Naive thymus-derived CD8-positive, alpha-beta T cell (primary cell): ENCODE results near the gene DDAH1. TPM values are rescaled to one million over a fixed set of nuclear protein-coding genes. Genes with fewer than 3 reads are reported as not detected.

Experiments
- ATAC-seq, 2 donors: fragments of 150-1000 bp; cut with Tn5 transposase in 1 of 2; sonication (Bioruptor Pico), chemical (Tn5 transposase) in 1 of 2; 1 replicate in 1 of 2; 2 replicates in 1 of 2; pipeline ENCODE4 v1.10.0; 2021; ENCODE audit warnings: mild to moderate bottlenecking in 2 of 2, moderate library complexity in 2 of 2
- POLR2A ChIA-PET: fragments of 350-600 bp; sonication (Branson Sonifier 250); formaldehyde crosslinking; loops from one replicate; lab custom pipeline; 2021; ENCODE audit warnings: antibody characterized with exemption; lab: Charles Lee
- DNase-seq, 10 donors: peaks; one replicate each; pipeline versions ENCODE4 v3.0.0 to v3.0.0-alpha.2; 2020 to 2022
- H3K27ac Mint-ChIP-seq, 10 donors: one replicate each; pipeline ENCODE4 v1.8.0; 2020 to 2022; ENCODE audit warnings: mild to moderate bottlenecking in 10 of 10, mixed read lengths in 10 of 10, moderate library complexity in 4 of 10, inconsistent platforms in 1 of 10
- H3K27me3 Mint-ChIP-seq, 5 donors: one replicate each; pipeline ENCODE4 v1.8.0; 2021 to 2022; ENCODE audit warnings: mixed read lengths in 5 of 5
- H3K36me3 Mint-ChIP-seq, 3 donors: one replicate each; pipeline ENCODE4 v1.8.0; 2020 to 2022; ENCODE audit warnings: mixed read lengths in 3 of 3, mild to moderate bottlenecking in 2 of 3, inconsistent platforms in 1 of 3
- H3K4me1 Mint-ChIP-seq, 4 donors: one replicate each; pipeline ENCODE4 v1.8.0; 2021 to 2022; ENCODE audit warnings: mixed read lengths in 4 of 4
- H3K4me3 Mint-ChIP-seq, 10 donors: one replicate each; pipeline ENCODE4 v1.8.0; 2020 to 2022; ENCODE audit warnings: mild to moderate bottlenecking in 10 of 10, mixed read lengths in 10 of 10, moderate library complexity in 6 of 10, inconsistent platforms in 1 of 10
- H3K9me3 Mint-ChIP-seq, 9 donors: one replicate each; pipeline ENCODE4 v1.8.0; 2020 to 2022; ENCODE audit warnings: mixed read lengths in 9 of 9, mild to moderate bottlenecking in 3 of 9, inconsistent platforms in 1 of 9, moderate library complexity in 1 of 9
- polyA plus RNA-seq, 3 donors: library from polyadenylated mRNA; unstranded; fragments of 300-500 nt; fragmentation: Illumina TruSeq; gene quantifications; one replicate each; pipeline ENCODE4 v1.2.3, GENCODE V29; 2021
- total RNA-seq, 8 experiments: library from RNA in 2 of 8; stranded (reverse) in 2 of 8; gene quantifications; one replicate each; pipeline ENCODE4 v1.2.3 and lab custom pipeline; 2021 to 2026

DDAH1 gene
- total and polyA plus RNA-seq, 5 experiments from 2014 or later, result not detected

- Mint-ChIP-seq H3K9me3 (no peaks in the 10 kb centered on the region), H3K36me3 (no peaks in the 10 kb centered on the region), H3K4me3 (no peak overlapping the region), H3K27ac (no peak overlapping the region), H3K27me3 (peaks cover 4 to 18% (median 11%) of the 10 kb centered on the region in 5 donors), H3K4me1 (no peaks in the 10 kb centered on the region)
- POLR2A ChIA-PET, result no interaction called here
- ATAC-seq (no peak), DNase-seq (no peak)
Measured at GRCh38 chr1:85374160-85374559, 90.8 kb downstream of the DDAH1 start.

- Mint-ChIP-seq H3K4me1 (no peaks in the 10 kb centered on the region), H3K4me3 (no peak overlapping the region), H3K27ac (no peak overlapping the region), H3K9me3 (no peaks in the 10 kb centered on the region), H3K36me3 (no peaks in the 10 kb centered on the region), H3K27me3 (peaks cover 4 to 18% (median 11%) of the 10 kb centered on the region in 5 donors)
- ATAC-seq (no peak), DNase-seq (no peak)
- POLR2A ChIA-PET, result no interaction called here
Measured at GRCh38 chr1:85373378-85373708, 91.6 kb downstream of the DDAH1 start.

GRCh38 chr1:85372683-85373377 is 92.1 kb downstream of the DDAH1 start:
- peaks cover 4 to 21% (median 13%) of the 10 kb centered on the region in 5 donors for H3K27me3 Mint-ChIP-seq
- POLR2A ChIA-PET, result no interaction called here
- ATAC-seq (no peak), DNase-seq (no peak)
- H3K4me1 Mint-ChIP-seq, result no peaks in the 10 kb centered on the region
- no peaks in the 10 kb centered on the region for H3K9me3 Mint-ChIP-seq
- H3K27ac Mint-ChIP-seq, result no peak overlapping the region
- H3K36me3 Mint-ChIP-seq, result no peaks in the 10 kb centered on the region
- H3K4me3 Mint-ChIP-seq, result no peak overlapping the region

GRCh38 chr1:85371021-85371420 is 93.9 kb downstream of the DDAH1 start:
- H3K4me3 Mint-ChIP-seq, result no peak overlapping the region
- no peaks in the 10 kb centered on the region for H3K9me3 Mint-ChIP-seq
- POLR2A ChIA-PET, result no interaction called here
- no peak for DNase-seq
- peaks cover 4 to 21% (median 10%) of the 10 kb centered on the region in 5 donors for H3K27me3 Mint-ChIP-seq
- H3K36me3 Mint-ChIP-seq, result no peaks in the 10 kb centered on the region
- no peak for ATAC-seq
- H3K4me1 Mint-ChIP-seq, result no peaks in the 10 kb centered on the region
- H3K27ac Mint-ChIP-seq, result no peak overlapping the region

- ATAC-seq, result no peak
- H3K27ac Mint-ChIP-seq, result no peak overlapping the region
- peaks cover 2 to 7% (median 3%) of the 10 kb centered on the region in 5 donors for H3K27me3 Mint-ChIP-seq
- no peak overlapping the region for H3K4me3 Mint-ChIP-seq
- DNase-seq, result no peak
- no peaks in the 10 kb centered on the region for H3K4me1 Mint-ChIP-seq
- H3K36me3 Mint-ChIP-seq, result no peaks in the 10 kb centered on the region
- no peaks in the 10 kb centered on the region for H3K9me3 Mint-ChIP-seq
- POLR2A ChIA-PET, result no interaction called here
Measured at GRCh38 chr1:85368073-85368770, 96.7 kb downstream of the DDAH1 start.

- Mint-ChIP-seq H3K9me3 (no peaks in the 10 kb centered on the region), H3K4me3 (no peak overlapping the region), H3K4me1 (no peaks in the 10 kb centered on the region), H3K27ac (no peak overlapping the region), H3K36me3 (no peaks in the 10 kb centered on the region), H3K27me3 (peaks cover 0 to 7% (median 2%) of the 10 kb centered on the region in 5 donors)
- POLR2A ChIA-PET, result no interaction called here
- DNase-seq, result no peak
- ATAC-seq, result no peak
Measured at GRCh38 chr1:85366391-85367170, 98.4 kb downstream of the DDAH1 start.

GRCh38 chr1:85365851-85366250 is 99.1 kb downstream of the DDAH1 start:
- ATAC-seq, result no peak
- H3K36me3 Mint-ChIP-seq, result no peaks in the 10 kb centered on the region

GRCh38 chr1:85363521-85363920 is 101.4 kb downstream of the DDAH1 start:
- Mint-ChIP-seq H3K36me3 (no peaks in the 10 kb centered on the region), H3K27ac (no peak overlapping the region), H3K27me3 (peaks cover 0 to 3% (median 2%) of the 10 kb centered on the region in 5 donors), H3K4me1 (no peaks in the 10 kb centered on the region), H3K4me3 (no peak overlapping the region), H3K9me3 (no peaks in the 10 kb centered on the region)
- ATAC-seq (no peak), DNase-seq (no peak)
- POLR2A ChIA-PET, result no interaction called here

More at GRCh38 chr1:85365851-85366250, 99.1 kb downstream of the DDAH1 start:
- Mint-ChIP-seq H3K4me1 (no peaks in the 10 kb centered on the region), H3K9me3 (no peaks in the 10 kb centered on the region), H3K27me3 (peaks cover 0 to 7% (median 2%) of the 10 kb centered on the region in 5 donors), H3K27ac (no peak overlapping the region), H3K4me3 (no peak overlapping the region)
- POLR2A ChIA-PET, result no interaction called here
- no peak for DNase-seq

- ATAC-seq, result no peak
- no peaks in the 10 kb centered on the region for H3K36me3 Mint-ChIP-seq
Measured at GRCh38 chr1:85363092-85363491, 101.9 kb downstream of the DDAH1 start.

GRCh38 chr1:85361606-85362296 is 103.2 kb downstream of the DDAH1 start:
- Mint-ChIP-seq H3K27me3 (peaks cover 0 to 2% (median 0%) of the 10 kb centered on the region in 5 donors), H3K36me3 (no peaks in the 10 kb centered on the region), H3K9me3 (no peaks in the 10 kb centered on the region), H3K4me3 (no peak overlapping the region), H3K4me1 (no peaks in the 10 kb centered on the region), H3K27ac (no peak overlapping the region)
- POLR2A ChIA-PET, result no interaction called here
- ATAC-seq (no peak), DNase-seq (no peak)

More at GRCh38 chr1:85363092-85363491, 101.9 kb downstream of the DDAH1 start:
- Mint-ChIP-seq H3K9me3 (no peaks in the 10 kb centered on the region), H3K27me3 (peaks cover 0 to 2% (median 2%) of the 10 kb centered on the region in 5 donors), H3K4me1 (no peaks in the 10 kb centered on the region), H3K27ac (no peak overlapping the region), H3K4me3 (no peak overlapping the region)
- POLR2A ChIA-PET, result no interaction called here
- DNase-seq, result no peak

- ATAC-seq (no peak), DNase-seq (no peak)
- no peak overlapping the region for H3K4me3 Mint-ChIP-seq
- H3K36me3 Mint-ChIP-seq, result no peaks in the 10 kb centered on the region
- no peaks in the 10 kb centered on the region for H3K9me3 Mint-ChIP-seq
- no peak overlapping the region for H3K27ac Mint-ChIP-seq
- POLR2A ChIA-PET, result no interaction called here
- H3K4me1 Mint-ChIP-seq, result no peaks in the 10 kb centered on the region
- peaks cover 0 to 2% (median 0%) of the 10 kb centered on the region in 5 donors for H3K27me3 Mint-ChIP-seq
Measured at GRCh38 chr1:85360730-85361493, 104.0 kb downstream of the DDAH1 start.
